Measurements from ENCODE around the gene LAMA2.

Gene LAMA2

GRCh38 chr6:129497481-129498441, 614.8 kb downstream of the LAMA2 start:
- DNase-seq (ENCODE audit: low read depth), result no peak

GRCh38 chr6:129498541-129498940, 615.6 kb downstream of the LAMA2 start:
- DNase-seq (ENCODE audit: low read depth), result no peak

- DNase-seq (ENCODE audit: low read depth), result no peak
These were observed 616.3 kb downstream of the LAMA2 start for GRCh38 chr6:129498950-129499842.

GRCh38 chr6:129499843-129500219, 616.9 kb downstream of the LAMA2 start:
- no peak for DNase-seq (ENCODE audit: low read depth)

- no peak for DNase-seq (ENCODE audit: low read depth)
These were observed 618.2 kb downstream of the LAMA2 start for GRCh38 chr6:129500958-129501739.

GRCh38 chr6:129501740-129502660, 619.1 kb downstream of the LAMA2 start:
- no peak for DNase-seq (ENCODE audit: low read depth)

GRCh38 chr6:129504456-129504855, 621.5 kb downstream of the LAMA2 start:
- no peak for DNase-seq (ENCODE audit: low read depth)

GRCh38 chr6:129507059-129507807, 624.3 kb downstream of the LAMA2 start:
- DNase-seq (ENCODE audit: low read depth), result no peak

GRCh38 chr6:129507846-129508245, 624.9 kb downstream of the LAMA2 start:
- peak; percentile 36 for DNase-seq (ENCODE audit: low read depth)

- DNase-seq (ENCODE audit: low read depth), result no peak
These were observed 625.7 kb downstream of the LAMA2 start for GRCh38 chr6:129508477-129509145.

GRCh38 chr6:129510950-129511349, 628.0 kb downstream of the LAMA2 start:
- DNase-seq (ENCODE audit: low read depth), result no peak

GRCh38 chr6:129513471-129513870, 630.5 kb downstream of the LAMA2 start:
- no peak for DNase-seq (ENCODE audit: low read depth)

GRCh38 chr6:129515004-129515403, 632.1 kb downstream of the LAMA2 start:
- DNase-seq (ENCODE audit: low read depth), result no peak

- DNase-seq (ENCODE audit: low read depth), result no peak
These were observed 633.1 kb downstream of the LAMA2 start for GRCh38 chr6:129516005-129516404.

GRCh38 chr6:129516787-129517186, 633.8 kb downstream of the LAMA2 start:
- no peak for DNase-seq (ENCODE audit: low read depth)

GRCh38 chr6:129517288-129517687, 634.4 kb downstream of the LAMA2 start:
- no peak for DNase-seq (ENCODE audit: low read depth)

- no peak for DNase-seq (ENCODE audit: low read depth)
These were observed 636.8 kb downstream of the LAMA2 start for GRCh38 chr6:129519750-129520149.

GRCh38 chr6:129521946-129522345, 639.0 kb downstream of the LAMA2 start:
- DNase-seq (ENCODE audit: low read depth), result no peak

GRCh38 chr6:129523816-129524215, 640.9 kb downstream of the LAMA2 start:
- no peak for DNase-seq (ENCODE audit: low read depth)

GRCh38 chr6:129525055-129525454, 642.1 kb downstream of the LAMA2 start:
- no peak for DNase-seq (ENCODE audit: low read depth)
